Stimulated activated CD8-positive, alpha-beta memory T cell treated with anti-CD3 and anti-CD28 coated beads, Interleukin-4, amount 100 ng/mL, for 4 hours (primary cell): Measurements from ENCODE around the gene SUPT5H.

Experiments used
- DNase-seq, 2 donors: peaks; one replicate each; pipeline ENCODE4 v3.0.0-alpha.2; 2020; ENCODE audit warnings: low read depth in 2 of 2, low spot score in 1 of 2

Gene SUPT5H

GRCh38 chr19:39445196-39446111, at the start of gene SUPT5H:
TSS of gene SUPT5H (plus strand) at chr19:39445582. CDS start at chr19:39445891, 309 bp downstream.
- peak; percentile 91 to 96 for DNase-seq

- peak; percentile 82 to 91 for DNase-seq
Observed at GRCh38 chr19:39397360-39398296, 47.8 kb upstream of the SUPT5H start.

DNA sequence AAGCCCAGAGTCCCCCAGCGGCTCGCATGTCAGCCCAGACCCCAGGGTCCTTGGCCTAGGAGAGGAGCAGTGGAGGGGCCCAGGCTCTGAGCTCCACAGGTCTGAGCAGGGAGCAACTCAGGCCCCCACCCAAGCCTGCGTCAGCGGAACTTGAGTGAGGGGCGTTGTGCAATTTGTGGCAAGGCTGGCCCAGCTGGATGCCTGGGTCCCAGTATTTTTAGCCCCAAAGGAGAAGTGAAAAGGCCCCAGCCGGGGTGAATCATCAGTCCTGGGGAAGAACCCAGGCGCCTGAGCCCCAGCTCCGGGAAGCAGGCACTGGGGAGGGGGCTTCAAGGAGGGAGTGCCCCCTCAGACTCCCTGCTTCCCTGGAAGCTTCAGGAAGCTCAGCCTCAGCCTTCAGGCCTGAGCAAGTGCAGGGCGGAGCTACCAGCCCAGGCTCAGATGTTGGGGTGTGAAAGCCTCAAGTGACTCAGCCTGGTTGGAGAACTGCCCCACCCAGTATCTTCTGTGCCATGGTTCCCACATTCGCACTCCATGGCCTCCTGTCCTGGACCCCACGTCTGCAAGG, 47.0 kb upstream of the SUPT5H start:
- DNase-seq = no peak

- no peak for DNase-seq
Observed at GRCh38 chr19:39399668-39400050, 45.7 kb upstream of the SUPT5H start.

DNA sequence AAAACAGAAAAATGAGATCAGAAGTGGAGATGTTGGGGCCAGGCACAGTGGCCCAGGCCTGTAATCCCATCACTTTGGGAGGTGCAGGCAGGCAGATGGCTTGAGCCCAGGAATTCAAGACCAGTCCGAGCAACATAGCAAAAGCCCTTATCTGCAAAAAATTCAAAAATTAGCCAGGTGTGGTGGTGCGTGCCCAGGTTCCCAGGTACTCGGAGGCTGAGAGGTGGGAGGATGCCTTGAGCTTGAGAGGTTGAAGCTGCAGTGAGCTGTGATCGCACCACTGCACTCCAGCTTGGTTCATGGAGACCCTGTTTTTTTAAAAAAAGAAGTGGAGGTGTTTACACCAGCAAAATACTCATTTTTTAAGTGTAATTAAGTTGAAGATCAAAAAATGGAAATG, 45.3 kb upstream of the SUPT5H start:
- no peak for DNase-seq

DNA sequence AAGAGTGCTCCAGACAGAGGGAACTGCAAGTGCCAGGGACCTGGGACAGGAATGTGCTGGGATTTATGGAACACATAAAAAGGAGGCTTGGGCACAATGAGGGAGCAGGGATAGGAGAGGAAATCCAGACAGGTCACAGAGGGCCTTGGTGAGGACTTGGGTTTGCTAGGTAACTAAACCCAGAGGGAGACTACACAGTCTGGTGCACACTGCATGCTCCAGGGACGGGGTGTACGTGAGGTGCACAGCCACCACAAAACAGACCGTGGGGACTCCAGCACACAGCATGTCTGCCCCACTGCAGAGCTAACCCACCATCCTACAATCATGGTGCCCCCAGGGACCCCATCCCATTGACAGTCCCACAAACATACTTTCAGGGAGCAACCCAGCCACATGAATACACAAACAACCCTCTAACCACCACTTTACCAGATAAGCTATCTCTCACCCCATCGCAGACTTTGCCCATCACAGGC, 44.3 kb upstream of the SUPT5H start:
- no peak for DNase-seq

- peak; percentile 52 to 75 for DNase-seq
Observed at GRCh38 chr19:39401549-39402345, 43.6 kb upstream of the SUPT5H start.

DNA sequence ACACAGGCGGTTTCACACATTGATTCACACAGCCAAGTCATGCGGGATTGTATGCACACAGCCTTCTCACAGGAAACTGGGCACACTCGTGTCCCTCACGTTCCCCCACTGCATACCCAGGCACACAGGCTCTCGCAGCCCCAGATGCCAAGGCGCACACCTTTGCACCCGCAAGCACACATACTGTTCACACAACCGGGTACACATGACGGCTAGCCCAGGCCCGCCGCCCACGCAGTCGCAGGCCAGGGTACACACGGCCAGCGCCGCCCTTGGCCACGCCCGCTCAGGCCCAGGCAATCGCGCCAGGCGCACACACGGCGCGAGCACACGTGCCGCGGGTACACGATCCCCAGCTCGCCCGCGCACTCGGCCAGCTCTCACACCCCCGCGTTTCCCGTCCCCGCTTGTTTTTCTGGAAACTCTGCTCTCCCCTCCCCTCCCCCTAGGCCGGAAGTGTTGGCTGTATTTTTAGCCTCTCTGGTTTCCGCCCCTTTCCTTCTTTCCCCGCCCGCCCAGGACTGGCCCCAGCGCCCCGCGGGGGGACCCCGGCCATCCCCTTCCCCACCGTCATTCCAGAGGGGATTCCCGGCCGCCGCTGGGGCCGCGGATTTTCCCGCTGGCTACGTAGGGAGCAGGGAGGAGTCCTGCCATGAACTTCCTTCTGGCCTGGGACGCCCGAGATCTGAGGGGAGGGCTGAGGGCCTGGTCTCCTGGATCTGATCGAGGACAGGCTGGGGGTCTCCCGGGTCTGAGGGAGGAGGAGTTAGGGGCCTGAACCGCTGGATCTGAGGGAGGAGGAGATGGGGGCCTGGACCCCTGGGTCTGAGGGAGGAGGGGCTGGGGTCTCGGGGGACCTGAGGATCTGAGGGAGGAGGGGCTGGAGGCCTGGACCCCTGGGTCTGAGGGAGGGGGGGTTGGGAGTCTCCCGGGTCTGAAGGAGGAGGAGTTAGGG, 42.8 kb upstream of the SUPT5H start:
- peak; percentile 73 to 83 for DNase-seq

DNA sequence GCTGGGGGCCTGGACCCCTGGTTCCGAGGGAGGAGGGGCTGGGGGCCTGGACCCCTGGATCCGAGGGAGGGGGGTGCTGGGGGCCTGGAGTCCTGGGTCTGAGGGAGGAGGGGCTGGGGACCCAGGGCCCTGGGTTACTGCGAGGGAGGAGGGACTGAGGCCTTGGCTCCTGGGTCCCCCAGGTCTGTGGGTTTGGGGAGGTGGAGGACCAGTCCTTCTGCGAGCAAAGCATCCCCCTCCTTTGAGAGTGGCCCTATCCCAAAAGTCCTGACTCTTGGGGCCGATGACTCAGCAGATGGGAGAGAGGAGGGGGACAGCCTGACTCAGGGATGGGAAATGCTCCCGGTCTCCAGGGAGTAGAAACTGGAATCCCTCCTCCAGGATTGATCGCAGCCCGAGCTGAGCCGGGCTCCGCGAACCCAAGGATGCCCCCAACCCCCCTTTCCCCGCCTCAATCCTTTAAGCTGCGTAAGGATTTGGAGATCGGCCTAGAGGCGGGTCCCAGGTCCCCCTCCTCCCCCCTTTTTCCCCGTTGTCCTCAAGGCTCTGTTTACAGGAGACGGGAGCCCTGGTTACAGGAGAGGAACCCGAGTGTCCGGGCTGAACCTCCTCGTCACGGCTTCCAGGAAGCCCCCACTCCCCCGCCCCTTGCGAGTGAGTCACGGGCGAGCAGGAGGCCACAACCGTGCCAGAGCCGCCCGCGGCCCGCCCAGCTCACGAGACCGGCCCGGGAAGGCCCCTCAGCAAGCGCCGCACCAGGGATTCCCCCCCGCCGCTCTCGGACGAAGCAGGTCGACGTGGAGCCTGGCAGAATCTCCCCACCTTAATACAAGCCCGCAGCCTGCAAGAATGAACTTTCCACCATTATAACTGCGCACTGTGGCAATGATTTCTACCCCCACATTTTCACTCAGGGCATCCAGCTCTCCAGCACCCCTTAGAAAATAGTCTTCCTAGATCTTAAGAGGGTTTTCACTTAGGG, 41.8 kb upstream of the SUPT5H start:
- peak; percentile 89 to 96 for DNase-seq

DNA sequence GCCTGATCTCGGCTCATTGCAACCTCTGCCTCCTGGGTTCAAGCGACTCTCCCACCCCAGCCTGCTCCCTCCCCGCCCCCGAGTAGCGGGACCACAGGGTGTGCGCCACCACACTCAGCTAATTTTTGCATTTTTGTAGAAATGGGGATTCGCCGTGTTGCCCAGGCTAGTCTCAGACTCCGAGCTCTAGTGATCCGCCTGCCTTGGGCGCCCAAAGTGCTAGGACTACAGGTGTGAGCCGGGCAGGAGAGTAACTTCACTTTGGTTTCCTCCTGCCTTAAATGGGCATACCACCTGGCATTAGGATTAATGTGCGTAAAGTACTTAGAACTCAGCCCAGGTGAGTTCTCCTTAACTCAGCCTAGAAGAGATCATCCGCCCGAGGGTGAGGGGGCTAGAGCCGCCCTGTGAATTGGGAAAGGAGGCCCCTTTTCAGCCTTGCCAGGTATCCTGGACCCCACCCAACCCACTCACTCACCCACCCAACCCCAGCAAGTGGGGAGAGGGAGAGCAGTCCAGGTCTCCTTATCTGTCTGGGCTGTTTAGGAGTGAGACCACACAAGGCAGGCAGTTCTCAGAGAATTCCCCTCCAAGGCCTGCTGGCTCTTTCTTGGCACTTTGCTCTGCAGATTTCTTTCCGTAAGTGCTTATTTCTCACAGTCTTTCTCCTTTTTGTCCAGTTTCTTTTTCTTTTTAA, 40.0 kb upstream of the SUPT5H start:
- no peak for DNase-seq

GRCh38 chr19:39405958-39406655, 39.3 kb upstream of the SUPT5H start:
- DNase-seq = peak; percentile 76 to 85

DNA sequence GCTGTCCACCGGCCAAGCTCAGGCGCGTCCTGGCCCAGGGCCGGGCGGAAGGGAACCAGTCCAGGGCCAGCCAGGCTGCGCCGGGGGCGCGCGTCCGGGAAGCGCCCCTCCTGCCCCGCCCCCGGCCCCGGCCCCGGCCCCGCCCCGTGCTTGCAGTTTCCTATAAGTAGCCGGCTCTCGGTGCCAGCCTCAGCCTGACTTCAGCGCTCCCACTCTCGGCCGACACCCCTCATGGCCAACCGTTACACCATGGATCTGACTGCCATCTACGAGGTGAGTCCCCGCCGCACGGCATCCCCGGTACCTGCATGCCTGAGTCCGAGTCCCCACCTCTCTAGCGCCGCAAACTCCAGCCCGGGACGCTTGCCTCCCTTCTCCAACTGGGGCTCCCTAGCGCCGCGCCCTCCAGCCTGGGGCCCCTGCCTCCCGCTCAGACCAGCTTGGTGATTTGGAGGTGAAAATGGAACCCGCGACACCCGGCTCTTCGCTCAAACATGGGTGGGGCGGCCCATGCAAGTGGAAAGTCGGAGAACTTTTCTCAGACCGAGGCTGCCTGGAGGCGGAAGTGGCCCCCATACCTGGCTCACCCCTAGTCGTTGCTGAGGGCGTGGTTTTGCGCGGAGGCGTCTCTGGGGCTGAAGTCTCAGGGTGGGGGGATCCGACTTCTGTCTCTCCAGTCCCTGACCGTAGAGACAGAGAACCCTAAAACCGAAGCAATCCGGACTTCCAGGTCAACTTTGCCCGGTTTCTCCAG, 38.5 kb upstream of the SUPT5H start, which contains the start of gene ZFP36:
Gene ZFP36 (plus strand): TSS at position 192 of the 754 bp plus-strand sequence. CDS start 58 bp downstream, at position 250.
- DNase-seq = peak; percentile 75 to 78

- no peak for DNase-seq
Observed at GRCh38 chr19:39407410-39407659, 38.0 kb upstream of the SUPT5H start.

DNA sequence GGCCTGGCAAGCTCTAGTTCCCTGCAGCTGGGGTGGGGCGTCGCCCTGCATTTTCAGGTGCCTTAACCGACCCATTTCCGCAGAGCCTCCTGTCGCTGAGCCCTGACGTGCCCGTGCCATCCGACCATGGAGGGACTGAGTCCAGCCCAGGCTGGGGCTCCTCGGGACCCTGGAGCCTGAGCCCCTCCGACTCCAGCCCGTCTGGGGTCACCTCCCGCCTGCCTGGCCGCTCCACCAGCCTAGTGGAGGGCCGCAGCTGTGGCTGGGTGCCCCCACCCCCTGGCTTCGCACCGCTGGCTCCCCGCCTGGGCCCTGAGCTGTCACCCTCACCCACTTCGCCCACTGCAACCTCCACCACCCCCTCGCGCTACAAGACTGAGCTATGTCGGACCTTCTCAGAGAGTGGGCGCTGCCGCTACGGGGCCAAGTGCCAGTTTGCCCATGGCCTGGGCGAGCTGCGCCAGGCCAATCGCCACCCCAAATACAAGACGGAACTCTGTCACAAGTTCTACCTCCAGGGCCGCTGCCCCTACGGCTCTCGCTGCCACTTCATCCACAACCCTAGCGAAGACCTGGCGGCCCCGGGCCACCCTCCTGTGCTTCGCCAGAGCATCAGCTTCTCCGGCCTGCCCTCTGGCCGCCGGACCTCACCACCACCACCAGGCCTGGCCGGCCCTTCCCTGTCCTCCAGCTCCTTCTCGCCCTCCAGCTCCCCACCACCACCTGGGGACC, 37.6 kb upstream of the SUPT5H start:
- peak in 1 of 2 donors; percentile 44 for DNase-seq

- DNase-seq = no peak
Observed at GRCh38 chr19:39408392-39409207, 36.8 kb upstream of the SUPT5H start.
